Measurements from ENCODE around the gene ZCCHC14. TPM values are rescaled to one million over a fixed set of nuclear protein-coding genes. Genes with fewer than 3 reads are reported as not detected.
"Not testable (repeated sequence)": the region's sequence is repeated elsewhere in the genome, so short reads cannot be mapped to it uniquely, and the experiment has no call there.

Gene ZCCHC14
- total RNA-seq, 1 donor from 2014 or later, result 16.9 TPM

DNA sequence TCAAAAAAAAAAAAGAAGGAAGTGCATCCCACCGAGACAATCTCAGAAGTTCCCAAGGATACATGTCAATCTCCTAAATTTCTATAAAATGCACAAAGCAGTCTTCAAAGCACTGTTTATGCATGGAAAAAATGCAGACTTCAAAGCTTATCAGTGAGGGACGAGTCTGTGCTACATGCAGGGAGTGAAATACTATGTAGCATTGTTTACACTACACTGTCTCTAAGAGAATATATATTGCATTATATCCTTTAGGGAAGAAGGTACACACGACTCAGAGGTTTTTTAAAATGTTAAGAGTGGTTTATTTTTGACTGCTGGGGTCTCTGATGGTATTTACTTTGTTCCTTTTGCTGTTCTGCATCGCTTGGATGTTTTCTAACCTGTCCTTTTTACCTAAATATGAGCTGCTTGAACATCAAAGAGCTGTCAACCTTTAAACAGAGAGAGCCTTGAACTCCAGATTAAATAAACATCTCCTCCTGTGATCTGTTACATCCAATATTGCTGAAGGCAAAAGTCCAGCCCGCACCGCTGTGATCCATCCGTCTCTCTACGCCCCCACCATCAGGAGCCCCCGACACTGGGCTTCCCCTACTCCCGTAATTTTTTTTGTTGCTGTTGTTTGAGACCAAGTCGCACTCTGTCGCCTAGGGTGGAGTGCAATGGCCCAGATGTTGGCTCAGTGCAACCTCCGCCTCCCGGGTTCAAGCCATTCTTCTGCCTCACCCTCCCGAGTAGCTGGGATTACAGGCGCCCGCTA is 110.6 kb downstream of the ZCCHC14 start:
- no peak for DNase-seq

DNA sequence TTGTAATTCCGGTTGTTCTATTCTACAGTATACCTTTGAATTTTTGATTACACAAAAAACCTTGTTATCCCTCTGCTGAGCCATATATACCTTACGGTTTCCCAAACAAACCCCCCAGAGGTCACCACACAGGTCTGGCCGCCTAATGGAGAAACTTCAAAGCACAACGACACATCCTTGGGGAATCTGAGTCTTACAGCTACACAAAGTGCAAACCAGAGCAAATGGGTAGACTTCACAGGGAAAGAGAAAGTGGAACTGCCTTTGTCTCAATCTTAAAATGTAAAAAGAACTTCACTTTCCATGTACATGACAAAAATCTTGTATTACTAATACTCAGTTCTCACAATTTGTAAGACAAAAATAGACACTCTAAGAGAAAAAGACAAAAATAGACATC is 111.9 kb downstream of the ZCCHC14 start:
- no peak for DNase-seq

DNA sequence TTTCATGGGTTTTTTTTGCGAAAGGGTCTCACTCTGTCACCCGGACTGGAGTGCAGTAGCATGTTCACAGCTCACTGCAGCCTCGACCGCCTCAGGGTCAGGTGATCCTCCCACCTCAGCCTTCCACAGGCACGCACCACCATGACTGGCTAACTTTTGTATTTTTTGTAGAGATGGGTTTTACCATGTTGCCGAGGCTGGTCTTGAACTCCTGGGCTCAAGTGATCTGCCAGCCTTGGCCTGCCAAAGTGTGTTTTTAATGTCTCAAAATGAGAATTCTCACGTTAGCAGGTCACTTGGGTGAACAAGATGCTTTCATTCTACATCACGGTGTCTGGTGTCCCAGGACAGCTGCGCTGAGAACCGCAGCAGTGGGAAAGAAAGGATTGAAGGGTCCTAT is 112.4 kb downstream of the ZCCHC14 start:
- no peak for DNase-seq

DNA sequence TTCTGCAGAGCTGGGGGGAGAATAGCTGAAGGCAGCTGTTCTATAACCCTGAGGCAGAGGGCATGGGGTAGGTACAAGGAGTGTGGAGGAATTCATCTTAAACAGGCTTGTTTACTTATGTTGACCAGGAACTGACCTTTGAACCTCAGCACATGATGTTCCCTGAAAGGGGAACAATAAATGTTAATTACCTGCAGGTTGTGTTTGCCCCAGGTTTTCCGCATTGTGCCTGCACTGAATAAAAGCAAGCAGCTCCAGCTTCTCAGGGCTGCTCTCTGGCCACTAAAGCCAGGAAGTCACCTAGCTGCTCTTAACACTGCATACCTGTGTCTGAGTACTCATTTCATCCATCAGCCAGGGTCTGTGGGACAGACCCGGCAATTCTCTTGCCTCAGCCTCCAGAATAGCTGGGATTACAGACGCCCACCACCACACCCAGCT is 113.5 kb downstream of the ZCCHC14 start:
- not testable (repeated sequence) for DNase-seq

DNA sequence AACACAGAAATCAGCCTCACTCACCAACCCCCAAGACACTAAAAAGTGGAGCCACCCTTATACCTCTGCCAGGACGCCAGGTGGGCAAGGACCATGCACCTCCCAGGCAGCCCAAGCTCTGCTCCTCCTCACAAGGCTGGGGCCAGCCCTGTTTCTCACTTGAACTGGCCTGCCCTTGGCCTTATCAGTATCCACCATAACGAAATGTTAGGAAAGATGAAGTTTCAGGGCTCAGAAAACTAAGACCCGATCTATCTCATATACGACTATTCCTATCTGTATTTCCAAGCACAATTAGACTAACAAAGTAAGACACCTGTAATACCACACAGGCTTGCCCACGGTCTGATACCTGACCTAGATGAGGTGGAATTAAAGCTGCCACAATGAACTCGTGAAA is 116.2 kb downstream of the ZCCHC14 start:
- no peak for DNase-seq

DNA sequence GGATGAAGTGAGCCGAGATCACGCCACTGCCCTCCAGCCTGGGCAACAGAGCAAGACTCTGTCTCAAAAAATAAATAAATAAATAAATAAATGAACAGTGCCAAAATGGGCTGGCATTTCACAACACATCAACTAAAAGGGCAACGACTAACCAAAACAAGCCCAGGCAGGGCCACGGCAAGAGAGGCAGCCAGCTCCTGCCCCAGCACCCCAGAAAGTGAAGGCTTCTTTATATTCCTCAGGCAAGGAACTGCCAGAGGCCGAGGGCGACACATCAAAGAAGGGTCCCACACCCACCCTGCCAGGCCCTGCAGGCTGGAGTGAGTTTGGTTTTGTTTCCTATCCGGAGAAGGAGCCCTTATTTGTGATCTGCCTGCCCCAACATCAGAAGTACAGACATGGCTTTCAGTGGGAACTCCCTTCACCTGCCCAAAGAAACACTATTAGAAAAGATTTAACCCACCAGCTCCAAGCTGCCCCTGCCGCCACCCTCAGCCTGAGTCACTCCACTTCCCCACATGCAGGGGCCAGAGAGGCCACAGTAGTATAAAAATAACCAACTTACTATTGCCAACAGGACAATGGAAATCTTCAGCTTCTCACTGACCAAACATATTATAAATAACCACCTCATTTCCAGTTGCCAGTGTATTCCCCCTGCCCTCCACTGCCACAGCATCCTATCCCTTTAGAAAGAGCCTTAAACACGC is 117.2 kb downstream of the ZCCHC14 start:
- DNase-seq, result no peak

DNA sequence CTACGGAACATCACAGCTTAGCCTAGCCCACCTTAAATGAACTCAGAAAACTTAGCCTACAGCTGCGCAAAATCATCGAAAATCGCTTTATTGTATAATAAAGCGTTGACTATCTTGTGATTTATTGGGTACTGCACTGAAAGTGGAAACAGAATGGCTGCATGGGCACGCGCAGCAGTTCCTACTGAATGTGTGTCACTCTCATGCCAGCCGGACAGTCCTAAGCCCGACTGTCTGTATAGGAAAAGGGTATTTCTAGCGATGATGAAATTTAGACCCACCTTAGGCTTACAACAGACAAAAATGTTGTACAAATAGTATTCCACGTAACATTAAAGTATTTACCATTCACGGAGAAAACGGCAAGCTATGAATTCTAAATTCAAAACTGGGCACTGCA is 118.5 kb downstream of the ZCCHC14 start:
- DNase-seq, result no peak

DNA sequence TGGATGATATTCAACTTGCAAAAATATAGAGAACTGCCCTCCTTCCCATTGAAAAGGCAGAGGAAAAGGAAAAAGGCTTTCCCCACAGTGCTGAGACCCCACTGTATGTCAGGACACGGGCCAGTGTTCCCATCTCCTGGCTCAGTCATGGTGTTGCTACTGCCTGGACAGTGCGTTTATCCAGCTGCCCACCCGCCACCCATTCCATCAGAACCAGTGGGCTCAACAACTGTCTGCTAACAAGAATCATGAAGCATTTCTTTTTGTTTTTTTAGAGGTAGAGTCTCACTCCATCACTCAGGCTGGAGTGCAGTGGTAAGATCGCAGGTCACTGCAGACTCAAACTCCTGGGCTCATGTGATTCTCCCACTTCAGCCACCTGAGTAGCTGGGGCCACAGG is 120.5 kb downstream of the ZCCHC14 start:
- no peak for DNase-seq

DNA sequence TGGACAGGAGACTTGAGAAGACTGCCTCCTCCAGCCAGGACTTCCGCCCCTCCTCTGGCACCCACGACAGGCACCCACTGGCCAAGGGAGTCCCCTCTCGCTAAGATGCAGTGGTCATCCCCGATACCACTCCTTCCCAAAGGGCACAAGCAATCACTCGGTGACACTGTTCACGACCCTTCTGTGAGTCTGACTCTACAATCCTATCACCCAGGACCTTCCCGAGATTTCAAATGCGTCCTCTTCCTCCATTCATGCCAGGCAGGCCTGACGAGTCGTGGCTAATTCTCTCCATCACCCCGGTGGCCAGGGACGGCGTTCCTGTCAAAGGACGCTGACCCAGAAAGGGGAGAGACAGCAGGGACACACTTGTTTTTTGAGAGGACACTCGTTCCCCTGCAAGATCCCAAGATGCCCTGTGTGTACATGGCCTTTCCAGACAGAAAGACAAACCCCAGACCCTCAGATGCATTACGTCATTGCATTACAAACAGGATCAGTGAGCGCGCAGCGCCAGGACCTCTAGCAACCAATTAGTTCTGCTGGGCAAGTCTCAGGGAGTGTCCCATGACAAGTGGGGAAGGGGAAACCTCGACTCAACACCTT is 121.5 kb downstream of the ZCCHC14 start:
- DNase-seq, result no peak

DNA sequence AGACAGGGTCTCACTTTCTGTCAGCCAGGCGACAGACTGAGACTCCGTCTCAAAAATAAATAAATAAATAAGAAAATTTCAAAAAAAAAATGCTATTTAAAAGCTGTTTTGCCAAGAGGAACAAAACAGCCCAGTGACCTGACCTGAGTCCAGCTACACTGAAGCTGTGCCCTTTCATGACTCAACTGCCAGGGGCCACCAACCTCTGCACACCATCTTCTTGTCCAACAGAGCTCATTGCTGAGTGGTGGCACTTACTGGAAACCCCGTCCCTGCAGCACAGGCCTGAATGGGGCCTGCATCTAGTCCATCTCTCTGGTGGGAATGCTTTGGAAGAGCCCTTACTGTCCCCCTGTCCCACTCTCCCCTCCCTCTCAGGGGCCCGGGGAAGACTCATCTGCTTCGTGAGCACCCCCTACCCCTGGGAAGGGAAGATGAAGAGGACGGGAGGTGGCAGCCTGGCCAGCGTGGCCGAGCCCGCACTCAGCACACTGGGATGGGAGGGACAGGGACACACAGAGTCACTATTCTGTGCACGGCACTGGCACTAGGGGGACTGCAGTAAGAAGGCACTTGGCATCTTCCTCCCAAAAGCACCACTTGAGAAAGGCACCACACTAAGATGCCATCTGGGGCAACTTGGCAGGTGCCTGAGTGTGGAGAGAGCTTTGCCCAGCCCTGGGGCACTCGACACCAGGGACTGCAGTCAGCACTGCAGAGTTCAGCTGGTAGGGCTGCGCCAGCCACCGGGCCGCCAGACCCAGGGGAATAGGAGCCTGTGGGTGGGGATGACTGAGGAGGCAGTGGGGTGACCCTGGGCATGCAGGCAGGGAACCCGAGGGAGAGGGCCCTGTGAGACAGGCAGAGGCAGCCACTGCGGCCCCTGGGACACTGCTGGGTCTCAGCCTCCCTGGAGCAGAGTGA is 122.8 kb downstream of the ZCCHC14 start:
- DNase-seq, result no peak

DNA sequence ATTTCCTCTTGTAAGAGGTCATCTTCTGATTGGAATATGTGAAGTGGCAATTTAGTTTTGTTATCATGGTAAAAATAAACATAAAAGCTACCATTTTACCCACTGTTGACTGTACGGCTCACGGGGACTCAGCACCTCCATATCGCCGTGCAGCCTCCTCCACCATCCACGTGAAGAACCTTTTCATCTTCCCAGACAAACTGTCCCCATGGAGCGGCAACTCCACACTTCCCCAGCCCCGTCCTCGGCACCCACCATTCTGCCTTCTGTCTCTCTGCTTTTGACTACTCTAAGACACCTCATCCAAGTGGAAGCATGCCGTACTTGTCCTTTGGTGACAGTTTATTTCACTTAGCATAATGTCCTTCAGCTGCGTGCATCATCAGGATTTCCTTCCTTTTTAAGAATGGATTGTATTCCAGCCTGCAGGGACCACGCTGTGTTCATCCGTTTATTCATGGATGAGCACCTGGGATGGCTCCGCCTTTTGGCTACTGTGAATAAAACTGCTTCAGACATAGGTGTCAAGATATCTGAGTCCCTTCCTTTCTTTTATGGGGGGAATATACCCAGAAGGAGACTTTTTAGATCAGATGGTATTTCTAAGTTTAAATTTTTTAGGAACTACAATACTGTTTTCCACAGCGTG is 123.6 kb downstream of the ZCCHC14 start:
- no peak for DNase-seq

GRCh38 chr16:87368029-87368770 is 124.6 kb downstream of the ZCCHC14 start:
- DNase-seq, result no peak

DNA sequence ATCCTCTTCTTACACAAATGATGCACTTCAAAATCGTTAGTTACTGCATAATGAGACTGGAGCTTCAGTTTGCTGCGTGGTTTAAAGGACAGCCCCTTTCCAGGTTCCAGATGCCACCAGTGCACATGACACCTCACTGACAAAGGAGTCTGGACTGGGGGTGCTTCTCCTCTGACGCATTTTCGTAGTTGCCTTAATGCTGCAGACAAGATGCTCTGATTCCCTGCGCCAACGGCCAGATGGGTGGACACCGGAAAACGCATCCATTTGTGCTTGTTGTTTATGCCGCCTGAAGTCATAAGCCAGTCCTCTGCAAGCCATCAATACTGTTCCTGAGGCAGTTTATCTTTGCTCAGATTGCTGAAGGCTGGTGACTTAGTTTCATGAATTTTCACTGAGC is 125.3 kb downstream of the ZCCHC14 start:
- DNase-seq, result no peak

GRCh38 chr16:87366930-87367329 is 125.9 kb downstream of the ZCCHC14 start:
- DNase-seq, result no peak

DNA sequence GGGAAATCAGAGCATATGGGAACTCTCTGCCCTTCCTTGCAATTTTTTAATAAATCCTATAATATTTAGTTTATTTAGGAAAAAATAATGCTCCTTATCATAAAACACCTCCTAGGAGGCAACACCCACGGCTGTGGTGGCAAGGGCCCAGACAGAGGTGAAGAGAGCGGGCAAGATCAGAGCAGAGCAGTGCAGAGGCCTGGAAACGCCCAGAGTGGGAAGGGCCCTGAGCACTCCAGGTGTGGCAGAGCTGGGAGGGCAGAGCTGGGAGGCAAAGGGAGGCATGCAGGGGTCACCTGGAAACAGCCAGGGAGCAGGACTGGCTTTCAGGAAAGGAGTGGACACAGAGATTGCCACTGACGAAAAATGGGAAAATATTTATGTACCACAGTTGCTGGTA is 126.5 kb downstream of the ZCCHC14 start:
- DNase-seq, result no peak

- DNase-seq, result no peak
These were observed 127.7 kb downstream of the ZCCHC14 start for GRCh38 chr16:87365021-87365713.

DNA sequence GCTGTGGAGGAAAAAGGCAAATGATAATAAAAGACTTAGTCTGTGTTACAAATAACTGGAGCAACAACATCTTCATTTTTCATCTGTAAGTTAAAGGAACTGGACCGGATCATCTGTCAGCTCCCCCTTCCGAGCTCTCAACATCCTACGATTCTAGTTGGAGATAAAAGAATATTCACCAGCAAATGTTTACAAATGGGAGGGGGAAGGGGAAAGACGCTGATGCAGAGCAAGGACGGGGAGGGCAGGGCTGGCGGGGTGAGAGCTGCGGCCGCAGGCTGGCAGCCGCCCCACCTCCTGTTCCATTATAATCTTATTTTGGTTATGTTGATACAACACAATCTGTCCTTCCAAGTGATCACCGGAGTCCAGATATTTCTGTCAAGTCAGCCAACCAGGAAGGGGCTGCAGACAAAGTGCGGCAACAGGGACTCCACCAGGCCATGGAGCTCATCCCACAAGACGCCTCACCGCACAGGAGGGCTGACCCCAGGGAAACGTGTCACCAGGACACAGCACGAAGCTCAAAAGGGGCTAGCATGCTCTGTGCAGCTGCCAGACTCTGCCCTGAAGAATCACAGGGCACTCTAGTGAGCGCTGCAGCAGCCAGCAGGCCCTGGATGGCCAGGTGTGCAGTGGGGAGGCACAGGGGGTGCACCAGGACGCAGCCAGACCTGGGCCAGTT is 128.9 kb downstream of the ZCCHC14 start:
- no peak for DNase-seq

DNA sequence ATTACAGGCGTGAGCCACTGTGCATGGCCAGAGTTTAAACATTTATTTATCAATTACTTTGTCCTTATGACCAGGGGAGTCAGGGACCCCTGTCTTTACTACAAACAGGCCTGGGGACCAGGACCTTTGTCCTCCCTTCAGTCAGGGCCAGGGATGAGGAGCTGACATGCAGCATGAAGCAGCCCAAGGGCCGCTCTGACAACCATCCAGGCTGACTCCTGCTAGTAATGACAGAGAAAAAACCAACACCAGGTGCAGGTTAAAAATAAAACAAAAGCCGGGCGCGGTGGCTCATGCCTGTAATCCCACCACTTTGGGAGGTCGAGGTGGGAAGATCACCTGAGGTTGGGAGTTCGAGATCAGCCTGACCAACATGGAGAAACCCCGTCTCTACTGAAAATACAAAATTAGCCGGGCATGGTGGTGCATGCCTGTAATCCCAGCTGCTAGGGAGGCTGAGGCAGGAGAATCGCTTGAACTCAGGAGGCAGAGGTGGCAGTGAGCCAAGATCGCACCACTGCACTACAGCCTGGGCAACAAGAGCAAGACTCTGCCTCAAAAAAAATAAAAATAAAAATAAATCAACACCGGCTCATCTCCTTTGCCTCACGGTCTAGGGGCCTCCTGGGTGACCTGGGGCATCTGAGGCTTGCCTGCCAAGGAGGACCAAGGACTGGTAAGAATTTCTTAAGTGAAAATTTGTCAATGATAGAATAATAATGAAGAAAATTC is 129.8 kb downstream of the ZCCHC14 start:
- not testable (repeated sequence) for DNase-seq

Data from skin of body (tissue), 2 donors.